Chondrocyte (in vitro differentiated cells): ENCODE measurements around the gene ALK. TPM values are rescaled to one million over a fixed set of nuclear protein-coding genes. Genes with fewer than 3 reads are reported as not detected.
A peak's percentile ranks its signal among the peaks of the same experiment; 100 is the strongest.

Source experiments
- DNase-seq: peaks from one replicate; pipeline ENCODE4 v3.0.0; 2021; ENCODE audit warnings: mixed read lengths, low spot score
- H3K27ac Mint-ChIP-seq: one replicate; pipeline ENCODE4 v1.8.0; 2021; ENCODE audit warnings: mild to moderate bottlenecking, moderate library complexity, mixed read lengths; ENCODE audit not compliant: unreplicated experiment
- H3K27me3 Mint-ChIP-seq: 2 replicates; pipeline ENCODE4 v1.8.0; 2021; ENCODE audit warnings: low read depth, mixed read lengths
- H3K36me3 Mint-ChIP-seq: 2 replicates; pipeline ENCODE4 v1.8.0; 2021; ENCODE audit warnings: low read depth, mixed read lengths
- H3K4me1 Mint-ChIP-seq: 2 replicates; pipeline ENCODE4 v1.8.0; 2021; ENCODE audit warnings: low read depth, mild to moderate bottlenecking, mixed read lengths
- H3K4me3 Mint-ChIP-seq: one replicate; pipeline ENCODE4 v1.8.0; 2021; ENCODE audit warnings: mild to moderate bottlenecking, moderate library complexity, mixed read lengths; ENCODE audit not compliant: unreplicated experiment
- H3K9me3 Mint-ChIP-seq: 2 replicates; pipeline ENCODE4 v1.8.0; 2021; ENCODE audit warnings: low read depth, mixed read lengths
- CTCF ChIP-seq: fragments of 200-600 bp; sonication (generic); IDR thresholded peaks from 2 replicates; pipeline ENCODE4 v1.5.0; 2021; ENCODE audit warnings: antibody characterized with exemption, mild to moderate bottlenecking, moderate library complexity
- total RNA-seq: library from RNA; stranded (reverse); gene quantifications from 3 replicates; pipeline ENCODE4 v1.2.1, GENCODE V29; 2021

The ALK gene
- total RNA-seq, 1 donor from 2014 or later = 0.07 TPM

GRCh38 chr2:29463181-29463900 is 458.0 kb downstream of the ALK start:
- H3K36me3 Mint-ChIP-seq = no peaks in the 10 kb centered on the region
- H3K9me3 Mint-ChIP-seq = no peaks in the 10 kb centered on the region
- no peak for DNase-seq
- H3K27ac Mint-ChIP-seq = peak overlapping the region; percentile 96
- no peaks in the 10 kb centered on the region for H3K27me3 Mint-ChIP-seq
- peaks cover 43% of the 10 kb centered on the region for H3K4me1 Mint-ChIP-seq
- no peak for TF ChIP-seq CTCF
- H3K4me3 Mint-ChIP-seq = peak overlapping the region; percentile 11

- Mint-ChIP-seq H3K27me3 (no peaks in the 10 kb centered on the region), H3K36me3 (no peaks in the 10 kb centered on the region), H3K4me1 (peaks cover 43% of the 10 kb centered on the region), H3K4me3 (no peak overlapping the region), H3K27ac (no peak overlapping the region), H3K9me3 (no peaks in the 10 kb centered on the region)
- no peak for TF ChIP-seq CTCF
- DNase-seq = no peak
Observed at GRCh38 chr2:29462293-29462692, 459.1 kb downstream of the ALK start.

- no peak overlapping the region for H3K4me3 Mint-ChIP-seq
- H3K27ac Mint-ChIP-seq = no peak overlapping the region
- H3K4me1 Mint-ChIP-seq = peaks cover 55% of the 10 kb centered on the region
- H3K9me3 Mint-ChIP-seq = no peaks in the 10 kb centered on the region
- TF ChIP-seq CTCF = no peak
- no peak for DNase-seq
- no peaks in the 10 kb centered on the region for H3K36me3 Mint-ChIP-seq
- no peaks in the 10 kb centered on the region for H3K27me3 Mint-ChIP-seq
Observed at GRCh38 chr2:29460190-29460589, 461.2 kb downstream of the ALK start.

- DNase-seq = no peak
- H3K4me1 Mint-ChIP-seq = peaks cover 60% of the 10 kb centered on the region
- H3K9me3 Mint-ChIP-seq = no peaks in the 10 kb centered on the region
- no peaks in the 10 kb centered on the region for H3K36me3 Mint-ChIP-seq
- TF ChIP-seq CTCF = no peak
- peak overlapping the region; percentile 25 for H3K27ac Mint-ChIP-seq
- H3K27me3 Mint-ChIP-seq = no peaks in the 10 kb centered on the region
- H3K4me3 Mint-ChIP-seq = no peak overlapping the region
Observed at GRCh38 chr2:29459445-29460179, 461.8 kb downstream of the ALK start.

- no peak for TF ChIP-seq CTCF
- Mint-ChIP-seq H3K4me3 (no peak overlapping the region), H3K4me1 (peaks cover 36% of the 10 kb centered on the region), H3K27me3 (no peaks in the 10 kb centered on the region), H3K9me3 (no peaks in the 10 kb centered on the region), H3K27ac (no peak overlapping the region), H3K36me3 (no peaks in the 10 kb centered on the region)
- DNase-seq = no peak
Observed at GRCh38 chr2:29456429-29456828, 465.0 kb downstream of the ALK start.
